Measurements from ENCODE around the gene MRPL3. TPM values are rescaled to one million over a fixed set of nuclear protein-coding genes. Genes with fewer than 3 reads are reported as not detected.

Gene MRPL3
- total RNA-seq, result 79.9 and 81.7 TPM in 2 replicates

DNA sequence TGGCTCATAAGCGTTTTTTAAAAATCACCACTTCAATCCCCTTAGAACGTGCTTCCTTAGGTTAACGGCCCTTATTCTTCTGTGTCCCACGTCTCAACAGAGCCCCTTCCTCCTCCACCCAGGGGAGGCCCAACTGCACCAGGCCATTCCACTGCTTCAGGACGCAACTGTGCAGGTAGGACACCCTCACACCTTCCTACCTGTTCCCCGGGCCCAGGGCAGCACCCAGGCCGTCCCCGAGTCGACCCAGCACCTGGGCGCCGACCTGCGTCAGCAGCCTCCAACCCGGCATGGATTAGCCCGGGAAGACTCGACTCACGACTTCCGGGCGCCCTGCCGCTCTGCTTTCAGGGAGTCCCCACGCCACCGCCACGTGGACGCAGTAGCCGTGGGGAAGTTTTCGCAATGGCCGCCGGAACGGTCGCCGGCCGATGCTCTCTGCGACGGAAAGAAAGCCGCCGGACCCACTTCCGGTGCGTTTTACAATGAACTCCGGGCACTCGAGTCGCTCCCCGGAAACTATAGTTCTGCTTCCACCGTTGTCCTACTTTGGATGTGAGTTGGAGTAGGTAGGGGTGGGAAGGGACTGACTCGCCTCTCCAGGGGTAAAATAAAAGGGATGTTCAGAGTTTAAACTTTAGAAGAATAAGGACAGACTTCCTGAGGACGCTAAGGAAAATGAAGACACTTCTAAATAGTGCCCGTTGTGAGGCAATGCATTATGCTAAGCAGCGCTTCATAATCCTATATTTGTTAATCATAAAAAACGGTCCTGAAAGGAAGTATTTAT lies at the start of gene MRPL3:
Gene MRPL3 (minus strand): TSS at position 442 of the 790 bp plus-strand sequence. CDS start 150 bp downstream, at position 292.
- H3K4me3 Mint-ChIP-seq, result peak within 1 kb of the TSS; percentile 98
- H3K27me3 Mint-ChIP-seq, result peaks cover 3% of the 10 kb centered on the region
- H3K4me1 Mint-ChIP-seq, result peaks cover 38% of the 10 kb centered on the region
- intact Hi-C loops (cut with micrococcal nuclease), result loop anchor here (1.0 to 2.0 kb wide), 6 partner anchors 9 to 915 kb away; partner anchors contain the start of genes ASTE1, DNAJC13, NEK11 and NUDT16
- H3K27ac Mint-ChIP-seq, result peak within 1 kb of the TSS; percentile 93
- ATAC-seq (ENCODE audit: low read depth) (peak; percentile 92), DNase-seq (peak; percentile 73)
- POLR2A ChIA-PET, result interaction anchor here (1.0 kb wide), 1 partner anchor 121 kb away, joined by 4 read pairs; the partner anchor contains the start of gene NUDT16
- CTCF ChIA-PET, result no interaction called here
- no peak for TF ChIP-seq CTCF (IDR thresholded peaks at IDR 0.05)
- peaks cover 38% of the 10 kb centered on the region for H3K36me3 Mint-ChIP-seq (ENCODE audit: low read depth)
- no peaks in the 10 kb centered on the region for H3K9me3 Mint-ChIP-seq

DNA sequence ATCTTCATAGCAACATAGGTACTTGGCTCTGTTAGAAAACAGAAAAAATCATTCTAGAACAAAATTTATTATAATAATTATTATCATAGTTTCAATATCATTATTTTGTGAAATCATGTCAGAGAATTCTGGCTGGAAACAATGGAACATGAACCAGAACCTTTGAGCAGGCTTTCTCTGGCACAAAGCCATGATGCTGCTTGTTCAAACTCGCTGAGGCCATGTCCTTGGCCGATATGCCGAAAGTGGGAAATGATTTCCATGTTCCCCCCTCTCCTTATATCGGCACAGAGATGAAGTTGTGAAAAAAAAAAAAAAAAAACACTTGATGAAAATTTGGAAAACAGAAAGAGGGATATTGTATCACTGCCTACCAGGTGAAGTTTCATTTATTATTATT lies 49.0 kb upstream of the MRPL3 start:
- ATAC-seq (ENCODE audit: low read depth) (no peak), DNase-seq (no peak)
- H3K36me3 Mint-ChIP-seq (ENCODE audit: low read depth), result no peaks in the 10 kb centered on the region
- no peak overlapping the region for H3K27ac Mint-ChIP-seq
- H3K4me1 Mint-ChIP-seq, result no peaks in the 10 kb centered on the region
- H3K4me3 Mint-ChIP-seq, result no peak overlapping the region
- intact Hi-C loops (cut with micrococcal nuclease), result no loop called here
- POLR2A ChIA-PET, result no interaction called here
- H3K9me3 Mint-ChIP-seq, result no peaks in the 10 kb centered on the region
- CTCF ChIA-PET, result no interaction called here
- no peak for TF ChIP-seq CTCF (IDR thresholded peaks at IDR 0.05)
- H3K27me3 Mint-ChIP-seq, result peaks cover 5% of the 10 kb centered on the region

DNA sequence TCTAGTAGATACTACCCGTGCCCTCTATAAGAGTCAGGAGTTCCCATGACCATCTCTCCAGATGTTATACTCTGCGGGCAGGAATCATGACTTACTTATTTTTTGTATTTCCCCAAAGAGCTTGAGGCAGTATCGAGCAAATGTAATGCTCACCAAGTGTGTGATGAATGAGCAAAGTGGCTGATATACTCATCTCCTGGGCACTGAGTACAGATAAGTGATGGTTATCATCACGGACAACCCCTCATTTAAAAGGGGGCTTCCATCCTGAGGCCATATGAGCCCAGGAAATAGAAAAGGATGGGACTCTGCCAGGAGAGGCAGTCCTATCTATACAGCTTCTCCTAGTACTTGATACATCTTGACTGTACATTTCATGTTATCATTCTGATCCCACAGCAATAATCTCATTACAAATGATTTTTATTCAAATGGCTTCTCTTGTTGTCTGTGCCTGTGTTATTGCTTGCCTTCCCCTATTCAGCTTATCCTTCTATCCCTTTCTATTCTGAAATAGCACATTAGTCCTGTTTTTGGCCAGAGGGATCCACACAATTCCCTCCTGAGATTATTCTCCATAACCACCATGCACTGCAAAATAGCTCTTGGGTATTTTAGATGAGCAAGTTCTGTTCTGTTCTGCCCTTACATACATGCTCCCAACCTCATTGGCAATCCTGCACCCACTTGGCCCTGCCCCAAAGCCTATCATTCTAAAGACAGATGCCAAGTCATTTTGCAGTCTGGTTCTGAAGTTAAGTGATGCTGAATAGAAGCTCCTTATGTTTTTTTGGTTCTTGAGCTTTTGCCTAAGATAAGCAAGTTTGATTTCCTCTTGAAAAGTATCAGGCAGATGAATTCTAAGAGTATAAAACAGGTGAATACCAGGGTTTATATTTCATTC lies 48.0 kb upstream of the MRPL3 start:
- CTCF ChIA-PET, result no interaction called here
- no peaks in the 10 kb centered on the region for H3K4me1 Mint-ChIP-seq
- TF ChIP-seq CTCF (IDR thresholded peaks at IDR 0.05), result no peak
- no peaks in the 10 kb centered on the region for H3K9me3 Mint-ChIP-seq
- ATAC-seq (ENCODE audit: low read depth) (no peak), DNase-seq (no peak)
- intact Hi-C loops (cut with micrococcal nuclease), result no loop called here
- no peak overlapping the region for H3K4me3 Mint-ChIP-seq
- no peaks in the 10 kb centered on the region for H3K36me3 Mint-ChIP-seq (ENCODE audit: low read depth)
- peaks cover 5% of the 10 kb centered on the region for H3K27me3 Mint-ChIP-seq
- no peak overlapping the region for H3K27ac Mint-ChIP-seq
- POLR2A ChIA-PET, result no interaction called here

- Mint-ChIP-seq H3K27me3 (peaks cover 7% of the 10 kb centered on the region), H3K9me3 (no peaks in the 10 kb centered on the region), H3K36me3 (ENCODE audit: low read depth) (no peaks in the 10 kb centered on the region), H3K4me3 (no peak overlapping the region), H3K27ac (no peak overlapping the region), H3K4me1 (no peaks in the 10 kb centered on the region)
- DNase-seq, result no peak
- intact Hi-C loops (cut with micrococcal nuclease), result no loop called here
- TF ChIP-seq CTCF (IDR thresholded peaks at IDR 0.05), result no peak
- ChIA-PET CTCF (no interaction called here), POLR2A (no interaction called here)
- ATAC-seq (ENCODE audit: low read depth), result no peak
Measured at GRCh38 chr3:131549340-131549739, 46.6 kb upstream of the MRPL3 start.

- intact Hi-C loops (cut with micrococcal nuclease), result no loop called here
- TF ChIP-seq CTCF (IDR thresholded peaks at IDR 0.05), result no peak
- no peak for DNase-seq
- Mint-ChIP-seq H3K9me3 (no peaks in the 10 kb centered on the region), H3K4me1 (no peaks in the 10 kb centered on the region), H3K27me3 (peaks cover 4% of the 10 kb centered on the region), H3K27ac (no peak overlapping the region), H3K36me3 (ENCODE audit: low read depth) (no peaks in the 10 kb centered on the region), H3K4me3 (no peak overlapping the region)
- ChIA-PET POLR2A (interaction anchor here (0.7 kb wide), 1 partner anchor 44 kb away, joined by 10 read pairs; no protein-coding TSS in a partner anchor), CTCF (no interaction called here)
- ATAC-seq (ENCODE audit: low read depth), result no peak
Measured at GRCh38 chr3:131547585-131547984, 44.8 kb upstream of the MRPL3 start.

Data from activated B cell treated with CpG ODN at 0.5 μM for 24 hours (primary cell).